GM12891 (cell line): Measurements from ENCODE around the gene TBC1D1.

Experiments used
- DNase-seq: peaks from one replicate; pipeline ENCODE4 v3.0.0; 2011; ENCODE audit warnings: low spot score; ENCODE audit not compliant: insufficient read length
- FAIRE-seq: peaks from 2 replicates; lab custom pipeline; 2011; peaks lifted over from hg19 to GRCh38; lab: Jason Lieb, UNC
- PAX5 ChIP-seq: IDR thresholded peaks from 2 replicates; pipeline ENCODE4 v1.6.1; 2011; ENCODE audit warnings: low read length, moderate library complexity, mild to moderate bottlenecking; ENCODE audit not compliant: insufficient read depth, severe bottlenecking
- POLR2A ChIP-seq: IDR thresholded peaks from 2 replicates; pipeline ENCODE4 v1.6.1; 2011; ENCODE audit warnings: low read depth, low read length, control low read depth
- POLR2AphosphoS5 ChIP-seq: IDR thresholded peaks from 2 replicates; pipeline ENCODE4 v1.6.1; 2011; ENCODE audit warnings: low read depth, low read length, control low read depth
- POU2F2 ChIP-seq: IDR thresholded peaks from 2 replicates; pipeline ENCODE4 v1.6.1; 2011; ENCODE audit warnings: low read depth, mild to moderate bottlenecking, control low read depth, low read length, moderate library complexity
- SPI1 ChIP-seq: IDR thresholded peaks from 2 replicates; pipeline ENCODE4 v1.6.1; 2011; ENCODE audit warnings: low read depth, low read length, control low read depth
- TAF1 ChIP-seq: IDR thresholded peaks from 2 replicates; pipeline ENCODE4 v1.6.1; 2011; ENCODE audit warnings: low read depth, low read length, control low read depth

TBC1D1 gene

GRCh38 chr4:37884855-37885487, 5.9 kb upstream of the TBC1D1 start:
- FAIRE-seq (peak; percentile 43), DNase-seq (no peak)
- TF ChIP-seq POLR2AphosphoS5 (no peak), POU2F2 (no peak), SPI1 (no peak), POLR2A (no peak), PAX5 (no peak), TAF1 (no peak)

- TF ChIP-seq SPI1 (peak; percentile 81), TAF1 (no peak)
- FAIRE-seq (peak; percentile 28), DNase-seq (no peak)
These were observed 5.4 kb upstream of the TBC1D1 start for GRCh38 chr4:37885496-37885895.

- FAIRE-seq (no peak), DNase-seq (no peak)
- no peak for TF ChIP-seq PAX5
- no peak for TF ChIP-seq TAF1
- TF ChIP-seq POLR2AphosphoS5: no peak
- no peak for TF ChIP-seq POU2F2
- TF ChIP-seq SPI1: no peak
- no peak for TF ChIP-seq POLR2A
These were observed 759 bp upstream of the TBC1D1 start for GRCh38 chr4:37889849-37890800.

- TF ChIP-seq PAX5 (no peak), SPI1 (0 out of 2 replicates have a peak, but pooled peaks have one; percentile 20), POU2F2 (peak; percentile 69; the same call in 1 of the 2 replicates), POLR2A (peak; percentile 62)
- DNase-seq (peak; percentile 61), FAIRE-seq (peak; percentile 91)
These were observed 626 bp downstream of the TBC1D1 start for GRCh38 chr4:37891260-37892159.

DNA sequence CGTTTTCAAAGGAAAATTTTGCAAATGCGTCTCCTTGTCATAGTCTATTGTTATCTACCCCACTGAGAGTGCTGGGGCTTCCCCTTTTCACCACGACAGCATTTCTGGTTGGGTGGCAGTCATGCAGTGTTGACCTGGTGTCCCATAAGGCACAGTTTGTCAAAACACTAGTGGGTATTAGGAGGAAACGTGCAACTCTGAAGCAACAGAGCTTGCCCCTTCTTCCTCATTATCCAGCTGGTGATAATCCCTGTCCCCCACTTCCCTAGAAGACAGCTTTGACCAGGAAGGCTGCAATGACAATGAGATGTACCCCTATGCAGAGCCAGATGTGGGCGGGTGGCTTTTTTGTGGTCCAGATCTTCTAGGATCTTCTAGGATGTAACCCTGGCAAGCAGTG, 1.8 kb downstream of the TBC1D1 start:
- peak; percentile 50; the same call in 1 of the 2 replicates for TF ChIP-seq POU2F2
- no peak for TF ChIP-seq TAF1
- TF ChIP-seq POLR2AphosphoS5: no peak
- no peak for TF ChIP-seq POLR2A
- peak; percentile 54; the same call in 1 of the 2 replicates for TF ChIP-seq SPI1
- no peak for TF ChIP-seq PAX5
- FAIRE-seq (peak; percentile 98), DNase-seq (peak; percentile 27)

DNA sequence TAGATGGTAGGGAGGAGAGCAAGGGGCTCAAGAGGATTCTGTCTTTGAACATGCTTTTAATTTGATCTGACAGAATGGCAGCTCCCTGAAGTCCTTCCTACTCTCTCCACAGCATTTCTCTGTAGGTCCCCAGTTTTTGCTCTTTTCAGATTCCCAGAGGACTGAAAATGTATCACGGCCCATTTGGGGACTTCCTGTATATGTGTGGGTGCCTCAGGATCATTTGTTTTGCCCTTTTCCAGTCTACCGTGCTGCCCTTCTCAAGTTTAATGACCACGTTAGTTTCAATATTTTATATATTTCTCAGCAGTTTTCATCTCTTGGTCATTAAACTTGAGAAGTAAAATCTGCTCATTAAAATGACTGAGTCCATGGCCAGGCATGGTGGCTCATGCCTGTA, 2.3 kb downstream of the TBC1D1 start:
- DNase-seq (no peak), FAIRE-seq (no peak)
- no peak for TF ChIP-seq POLR2AphosphoS5
- no peak for TF ChIP-seq POU2F2
- TF ChIP-seq SPI1: no peak
- TF ChIP-seq PAX5: no peak
- no peak for TF ChIP-seq POLR2A

- DNase-seq (no peak), FAIRE-seq (peak; percentile 35)
- no peak for TF ChIP-seq POLR2AphosphoS5
- no peak for TF ChIP-seq SPI1
- no peak for TF ChIP-seq TAF1
- TF ChIP-seq PAX5: no peak
- TF ChIP-seq POLR2A: no peak
These were observed 4.4 kb downstream of the TBC1D1 start for GRCh38 chr4:37895271-37895670.

GRCh38 chr4:37896206-37896860, 5.4 kb downstream of the TBC1D1 start:
- FAIRE-seq (peak; percentile 59), DNase-seq (no peak)
- TF ChIP-seq POLR2AphosphoS5 (no peak), TAF1 (no peak), POU2F2 (no peak), SPI1 (peak; percentile 66)
